GM21526 (cell line): ENCODE data around the gene HTRA3.

Experiments used
- ATAC-seq: cut with Tn5 transposase; IDR thresholded peaks from one replicate; pipeline ENCODE4 v1.9.1; 2021; ENCODE audit warnings: moderate library complexity; ENCODE audit not compliant: unreplicated experiment, low FRiP score

The HTRA3 gene

GRCh38 chr4:8269535-8270417, at the start of gene HTRA3:
TSS of gene HTRA3 (plus strand) at chr4:8269754. CDS start at chr4:8269969, 215 bp downstream.
- no peak for ATAC-seq

- ATAC-seq, result no peak
Observed at GRCh38 chr4:8220661-8221450, 48.7 kb upstream of the HTRA3 start.

- ATAC-seq, result no peak
Observed at GRCh38 chr4:8221476-8221875, 48.1 kb upstream of the HTRA3 start.

- no peak for ATAC-seq
Observed at GRCh38 chr4:8221985-8222384, 47.6 kb upstream of the HTRA3 start.

- ATAC-seq, result no peak
Observed at GRCh38 chr4:8222609-8223388, 46.8 kb upstream of the HTRA3 start.

- no peak for ATAC-seq
Observed at GRCh38 chr4:8224267-8224974, 45.1 kb upstream of the HTRA3 start.

- ATAC-seq, result no peak
Observed at GRCh38 chr4:8224975-8225625, 44.5 kb upstream of the HTRA3 start.

GRCh38 chr4:8225706-8226443, 43.7 kb upstream of the HTRA3 start:
- no peak for ATAC-seq

- no peak for ATAC-seq
Observed at GRCh38 chr4:8227201-8227770, 42.3 kb upstream of the HTRA3 start.

GRCh38 chr4:8227771-8228318, 41.7 kb upstream of the HTRA3 start:
- ATAC-seq, result no peak

- peak; percentile 65 for ATAC-seq
Observed at GRCh38 chr4:8228319-8229250, 41.0 kb upstream of the HTRA3 start.

- ATAC-seq, result no peak
Observed at GRCh38 chr4:8229331-8229975, 40.1 kb upstream of the HTRA3 start.

- ATAC-seq, result no peak
Observed at GRCh38 chr4:8230033-8230432, 39.5 kb upstream of the HTRA3 start.

GRCh38 chr4:8230891-8231290, 38.7 kb upstream of the HTRA3 start:
- no peak for ATAC-seq

- ATAC-seq, result no peak
Observed at GRCh38 chr4:8231551-8232049, 38.0 kb upstream of the HTRA3 start.

- ATAC-seq, result no peak
Observed at GRCh38 chr4:8232748-8233147, 36.8 kb upstream of the HTRA3 start.
